Keratinocyte (primary cell): ENCODE measurements around the gene SLCO3A1. TPM values are rescaled to one million over a fixed set of nuclear protein-coding genes. Genes with fewer than 3 reads are reported as not detected.
A peak's percentile ranks its signal among the peaks of the same experiment; 100 is the strongest.

Source experiments
- DNase-seq: peaks from one replicate; pipeline ENCODE4 v3.0.0-alpha.2; 2011; ENCODE audit warnings: low read depth, missing footprints, low spot score
- FAIRE-seq: peaks from 2 replicates; lab custom pipeline; 2011; peaks lifted over from hg19 to GRCh38; lab: Jason Lieb, UNC
- H2AFZ ChIP-seq: 2 replicates; pipeline ENCODE4 v1.6.0; 2012; ENCODE audit warnings: low read length, control low read depth, inconsistent platforms; ENCODE audit not compliant: control insufficient read depth
- H3K27ac ChIP-seq: 2 replicates; pipeline ENCODE4 v1.5.1; 2011; ENCODE audit warnings: low read length; ENCODE audit not compliant: control insufficient read depth, insufficient read depth
- H3K27me3 ChIP-seq: 3 replicates; pipeline ENCODE4 v1.6.0; 2011; ENCODE audit warnings: low read length; ENCODE audit not compliant: control insufficient read depth, insufficient read depth; ENCODE audit errors: extremely low read depth
- H3K36me3 ChIP-seq, 2 experiments: 2 replicates in 1 of 2; 3 replicates in 1 of 2; pipeline ENCODE4 v1.5.1; 2011; ENCODE audit warnings: low read length in 2 of 2, mild to moderate bottlenecking in 1 of 2; ENCODE audit not compliant: control insufficient read depth in 2 of 2, insufficient read depth in 2 of 2; ENCODE audit errors: extremely low read depth in 1 of 2
- H3K4me1 ChIP-seq: 3 replicates; pipeline ENCODE4 v1.5.1; 2011; ENCODE audit warnings: low read length; ENCODE audit not compliant: control insufficient read depth, insufficient read depth; ENCODE audit errors: extremely low read depth
- H3K4me2 ChIP-seq: 3 replicates; pipeline ENCODE4 v1.6.0; 2011; ENCODE audit warnings: low read depth, low read length; ENCODE audit not compliant: control insufficient read depth, insufficient read depth; ENCODE audit errors: extremely low read depth
- H3K4me3 ChIP-seq, 3 experiments: fragments of 200-600 bp in 1 of 3; sonication (generic) in 1 of 3; 2 replicates in 2 of 3; 3 replicates in 1 of 3; pipeline ENCODE4 v1.5.1; 2011 to 2016; ENCODE audit warnings: low read length in 3 of 3, mild to moderate bottlenecking in 3 of 3, control low read depth in 2 of 3, inconsistent platforms in 1 of 3, low read depth in 1 of 3, mixed read lengths in 1 of 3, mixed run types in 1 of 3, moderate library complexity in 1 of 3; ENCODE audit not compliant: control insufficient read depth in 2 of 3, insufficient read depth in 2 of 3; ENCODE audit errors: extremely low read depth in 1 of 3
- H3K79me2 ChIP-seq: 2 replicates; pipeline ENCODE4 v1.6.0; 2012; ENCODE audit warnings: low read length; ENCODE audit not compliant: control insufficient read depth, insufficient read depth
- H3K9ac ChIP-seq: 3 replicates; pipeline ENCODE4 v1.6.0; 2011; ENCODE audit warnings: low read length; ENCODE audit not compliant: control insufficient read depth, insufficient read depth; ENCODE audit errors: extremely low read depth
- H3K9me1 ChIP-seq: 3 replicates; pipeline ENCODE4 v1.6.0; 2011; ENCODE audit warnings: low read length; ENCODE audit not compliant: control insufficient read depth, insufficient read depth; ENCODE audit errors: extremely low read depth
- H3K9me3 ChIP-seq: 2 replicates; pipeline ENCODE4 v1.5.1; 2012; ENCODE audit warnings: low read depth, low read length; ENCODE audit not compliant: control insufficient read depth
- H4K20me1 ChIP-seq: 3 replicates; pipeline ENCODE4 v1.6.0; 2011; ENCODE audit warnings: low read length; ENCODE audit not compliant: control insufficient read depth, insufficient read depth; ENCODE audit errors: extremely low read depth
- EZH2 ChIP-seq: IDR thresholded peaks from one replicate; pipeline ENCODE4 v1.6.1; 2012; ENCODE audit warnings: inconsistent platforms, mild to moderate bottlenecking, low read length, moderate library complexity
- dilution Hi-C: fragments of 300-500 bp; cut with MboI; formaldehyde crosslinking; loops from one replicate; pipeline ENCODE4 v1.7.0; 2020; ENCODE audit warnings: low sequenced_read_pairs; ENCODE audit not compliant: extremely low pct_ligation_motif_present
- polyA plus RNA-seq, 5 experiments: library from polyadenylated mRNA; depleted of rRNA in 3 of 5; stranded (reverse) in 3 of 5; stranded (forward) in 1 of 5; unstranded in 1 of 5; fragments of >200 nt; gene quantifications; 1 replicate in 1 of 5; 2 replicates in 3 of 5; 3 replicates in 1 of 5; pipeline versions ENCODE4 v1.2.1 to v1.2.3, GENCODE V29; 2011 to 2012; ENCODE audit warnings: missing spikeins in 2 of 5, low read depth in 1 of 5, low replicate concordance in 1 of 5
- TF ChIP-seq, protein P1 (sequence below), 3 experiments: IDR thresholded peaks in 1 of 3; conservative IDR thresholded peaks in 1 of 3; optimal IDR thresholded peaks in 1 of 3; 2 replicates in 2 of 3; 3 replicates in 1 of 3; pipeline versions ENCODE3 to v1.5.1; 2011; ENCODE audit warnings: low read length in 3 of 3, mild to moderate bottlenecking in 3 of 3, moderate library complexity in 2 of 3, control low read depth in 1 of 3, inconsistent platforms in 1 of 3; ENCODE audit not compliant: insufficient read depth in 2 of 3; ENCODE audit errors: extremely low read depth in 1 of 3

Gene SLCO3A1
- polyA plus RNA-seq, 1 donor (not counting 4 experiments of a cell fraction or from before 2014, with no cell fraction given): 21.3 TPM

- Histone ChIP-seq H3K9ac (peak overlapping the region; percentile 23), H3K4me1 (peaks cover 30% of the 10 kb centered on the region), H3K36me3 (no peaks in the 10 kb centered on the region), H3K4me2 (peak overlapping the region; percentile 63), H2AFZ (no peak overlapping the region), H3K9me1 (no peaks in the 10 kb centered on the region), H3K9me3 (no peaks in the 10 kb centered on the region), H3K27ac (peak overlapping the region; percentile 66), H3K27me3 (no peaks in the 10 kb centered on the region), H4K20me1 (no peaks in the 10 kb centered on the region), H3K79me2 (peaks cover 12% of the 10 kb centered on the region), H3K4me3 (peak overlapping the region in 1 of 3 experiments; percentile 1)
- TF ChIP-seq EZH2: no peak
- TF ChIP-seq, protein P1, sequence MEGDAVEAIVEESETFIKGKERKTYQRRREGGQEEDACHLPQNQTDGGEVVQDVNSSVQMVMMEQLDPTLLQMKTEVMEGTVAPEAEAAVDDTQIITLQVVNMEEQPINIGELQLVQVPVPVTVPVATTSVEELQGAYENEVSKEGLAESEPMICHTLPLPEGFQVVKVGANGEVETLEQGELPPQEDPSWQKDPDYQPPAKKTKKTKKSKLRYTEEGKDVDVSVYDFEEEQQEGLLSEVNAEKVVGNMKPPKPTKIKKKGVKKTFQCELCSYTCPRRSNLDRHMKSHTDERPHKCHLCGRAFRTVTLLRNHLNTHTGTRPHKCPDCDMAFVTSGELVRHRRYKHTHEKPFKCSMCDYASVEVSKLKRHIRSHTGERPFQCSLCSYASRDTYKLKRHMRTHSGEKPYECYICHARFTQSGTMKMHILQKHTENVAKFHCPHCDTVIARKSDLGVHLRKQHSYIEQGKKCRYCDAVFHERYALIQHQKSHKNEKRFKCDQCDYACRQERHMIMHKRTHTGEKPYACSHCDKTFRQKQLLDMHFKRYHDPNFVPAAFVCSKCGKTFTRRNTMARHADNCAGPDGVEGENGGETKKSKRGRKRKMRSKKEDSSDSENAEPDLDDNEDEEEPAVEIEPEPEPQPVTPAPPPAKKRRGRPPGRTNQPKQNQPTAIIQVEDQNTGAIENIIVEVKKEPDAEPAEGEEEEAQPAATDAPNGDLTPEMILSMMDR (optimal IDR thresholded peaks at IDR 0.05 in 1 of 3, IDR thresholded peaks at IDR 0.05 in 1 of 3, conservative IDR thresholded peaks at IDR 0.05 in 1 of 3; ENCODE audit: extremely low read depth in 1 of 3, insufficient read depth in 2 of 3, low read length in 3 of 3): no peak
- FAIRE-seq: peak; percentile 100
- dilution Hi-C loops: no loop called here
- DNase-seq: no peak
Measured at GRCh38 chr15:92075764-92076163, 222.3 kb downstream of the SLCO3A1 start.

- Histone ChIP-seq H3K4me2 (no peak overlapping the region), H3K27me3 (no peaks in the 10 kb centered on the region), H3K9me1 (no peaks in the 10 kb centered on the region), H3K9me3 (no peaks in the 10 kb centered on the region), H3K9ac (peak overlapping the region; percentile 23), H2AFZ (no peak overlapping the region), H3K36me3 (no peaks in the 10 kb centered on the region), H3K4me1 (peaks cover 26% of the 10 kb centered on the region), H3K4me3 (no peak overlapping the region), H4K20me1 (no peaks in the 10 kb centered on the region), H3K79me2 (peaks cover 6% of the 10 kb centered on the region), H3K27ac (peak overlapping the region; percentile 66)
- FAIRE-seq (peak; percentile 29), DNase-seq (no peak)
- TF ChIP-seq EZH2: no peak
- TF ChIP-seq, protein P1 (optimal IDR thresholded peaks at IDR 0.05 in 1 of 3, IDR thresholded peaks at IDR 0.05 in 1 of 3, conservative IDR thresholded peaks at IDR 0.05 in 1 of 3; ENCODE audit: extremely low read depth in 1 of 3, insufficient read depth in 2 of 3, low read length in 3 of 3): no peak
- dilution Hi-C loops: no loop called here
Measured at GRCh38 chr15:92076541-92076940, 223.0 kb downstream of the SLCO3A1 start.
